ENCODE results near the gene OR10D3. TPM values are rescaled to one million over a fixed set of nuclear protein-coding genes. Genes with fewer than 3 reads are reported as not detected.

The OR10D3 gene
- total and polyA plus RNA-seq, 4 donors: not detected

DNA sequence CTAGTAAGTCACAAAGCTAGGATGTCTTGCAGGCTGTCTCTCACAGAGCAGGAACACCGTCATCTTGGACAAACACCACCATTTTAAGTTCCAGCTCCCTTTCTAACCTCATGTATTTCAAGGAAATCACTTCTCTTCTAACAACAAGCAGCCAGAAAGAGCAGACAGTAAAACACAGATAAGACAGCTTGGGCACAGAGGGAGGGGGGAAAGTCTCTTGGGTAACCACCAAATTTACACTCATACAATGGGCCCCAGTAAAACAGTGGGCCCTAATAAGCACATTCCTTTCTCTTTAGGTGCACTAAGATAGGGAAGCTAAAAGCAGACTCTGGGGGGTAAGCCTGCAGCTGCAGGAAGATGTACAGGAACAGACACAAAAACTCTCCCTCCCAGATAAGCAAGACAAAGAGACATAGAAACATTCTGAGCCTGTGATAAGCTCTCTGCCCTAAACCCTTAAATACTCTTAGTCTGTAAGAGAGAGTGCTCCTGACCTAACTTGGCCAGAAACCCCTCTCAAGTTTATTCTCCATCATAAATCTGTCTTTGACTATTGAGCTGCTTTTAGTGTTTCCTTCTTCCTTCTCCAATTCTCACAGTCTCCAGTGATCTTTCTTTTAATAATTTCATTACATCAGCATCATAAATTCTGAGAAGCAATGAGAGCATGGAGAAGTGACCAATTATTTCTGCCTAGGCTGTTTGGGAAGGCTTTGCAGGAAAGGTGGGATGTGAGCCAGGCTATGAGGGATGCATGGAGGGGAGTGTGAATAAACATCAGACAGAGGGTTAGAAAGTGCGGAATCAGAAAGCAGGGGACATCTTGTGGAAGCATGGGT lies 7.4 kb downstream of the OR10D3 start:
- intact Hi-C loops (cut with DNase I): no loop called here
- no peaks in the 10 kb centered on the region for H3K27me3 ChIP-seq (ENCODE audit: control insufficient read depth in 1 of 2, insufficient read depth in 2 of 2, low read length in 1 of 2)
- peak; percentile 15 for ATAC-seq (ENCODE audit: low FRiP score)
- WGBS, 2 donors: 41 to 51% methylated on average over 2 of the region's 2 CpGs
- H3K27ac ChIP-seq (ENCODE audit: low read depth in 1 of 2, low read length in 2 of 2): no peak overlapping the region
- H3K4me3 ChIP-seq (ENCODE audit: low read length in 2 of 2): no peak overlapping the region
- H3K4me1 ChIP-seq (ENCODE audit: control insufficient read depth in 1 of 2, insufficient read depth in 2 of 2, low read length in 2 of 2): peaks cover 0 to 3% of the 10 kb centered on the region in 2 donors
- no peaks in the 10 kb centered on the region for H3K9me3 ChIP-seq (ENCODE audit: control insufficient read depth, low read length)
- DNase-seq: no peak
- no peaks in the 10 kb centered on the region for H3K36me3 ChIP-seq (ENCODE audit: control insufficient read depth in 1 of 2, insufficient read depth in 2 of 2, low read length in 1 of 2)

DNA sequence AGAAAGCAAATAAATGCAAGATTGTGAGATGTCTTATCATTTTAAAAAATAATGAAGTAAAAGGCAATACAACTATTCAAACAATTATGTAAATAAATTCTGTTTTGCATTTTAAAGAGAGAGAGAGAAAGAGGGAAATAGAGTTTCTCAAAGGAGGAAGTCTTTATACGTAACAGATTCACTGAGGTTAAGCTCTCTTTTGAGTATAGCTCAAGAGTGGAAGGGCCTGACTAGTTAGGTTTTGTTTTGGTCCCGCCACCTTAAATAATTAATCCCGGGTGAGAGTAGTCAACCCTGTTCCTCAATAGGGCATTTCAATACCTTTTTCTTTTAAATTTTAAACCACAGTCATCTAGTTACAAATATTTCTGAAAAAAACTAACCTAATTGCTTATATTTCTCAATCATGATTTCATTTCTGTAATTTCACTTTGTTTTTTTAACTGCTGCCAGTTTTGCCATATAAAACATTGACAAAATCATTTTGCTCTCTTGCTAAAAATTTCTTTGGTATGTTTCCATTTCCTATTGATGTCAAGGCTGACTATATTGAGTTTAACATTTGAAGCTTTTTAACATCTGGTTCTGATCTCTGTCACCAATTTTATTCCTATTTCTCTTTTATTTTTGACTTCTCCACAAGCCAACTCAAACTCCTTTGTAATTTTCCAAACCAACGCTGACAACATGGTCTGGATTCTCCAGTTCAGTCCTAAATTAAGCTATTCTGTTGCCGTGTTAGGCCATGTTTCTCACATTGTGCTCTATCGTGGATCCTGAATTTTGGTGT lies 10.3 kb downstream of the OR10D3 start:
- no peak for DNase-seq
- Histone ChIP-seq H3K36me3 (ENCODE audit: control insufficient read depth in 1 of 2, insufficient read depth in 2 of 2, low read length in 1 of 2) (no peaks in the 10 kb centered on the region), H3K27me3 (ENCODE audit: control insufficient read depth in 1 of 2, insufficient read depth in 2 of 2, low read length in 1 of 2) (no peaks in the 10 kb centered on the region), H3K4me3 (ENCODE audit: low read length in 2 of 2) (no peak overlapping the region), H3K27ac (ENCODE audit: low read depth in 1 of 2, low read length in 2 of 2) (peak overlapping the region in 1 of 2 donors; percentile 95), H3K4me1 (ENCODE audit: control insufficient read depth in 1 of 2, insufficient read depth in 2 of 2, low read length in 2 of 2) (peaks cover 0 to 3% of the 10 kb centered on the region in 2 donors), H3K9me3 (ENCODE audit: control insufficient read depth, low read length) (no peaks in the 10 kb centered on the region)
- ATAC-seq (ENCODE audit: low FRiP score): no peak
- 27 to 46% methylated on average over 6 of the region's 6 CpGs for WGBS, 2 donors
- intact Hi-C loops (cut with DNase I): loop anchor here (2.0 kb wide), 2 partner anchors 85 to 123 kb away; no protein-coding TSS in a partner anchor

DNA sequence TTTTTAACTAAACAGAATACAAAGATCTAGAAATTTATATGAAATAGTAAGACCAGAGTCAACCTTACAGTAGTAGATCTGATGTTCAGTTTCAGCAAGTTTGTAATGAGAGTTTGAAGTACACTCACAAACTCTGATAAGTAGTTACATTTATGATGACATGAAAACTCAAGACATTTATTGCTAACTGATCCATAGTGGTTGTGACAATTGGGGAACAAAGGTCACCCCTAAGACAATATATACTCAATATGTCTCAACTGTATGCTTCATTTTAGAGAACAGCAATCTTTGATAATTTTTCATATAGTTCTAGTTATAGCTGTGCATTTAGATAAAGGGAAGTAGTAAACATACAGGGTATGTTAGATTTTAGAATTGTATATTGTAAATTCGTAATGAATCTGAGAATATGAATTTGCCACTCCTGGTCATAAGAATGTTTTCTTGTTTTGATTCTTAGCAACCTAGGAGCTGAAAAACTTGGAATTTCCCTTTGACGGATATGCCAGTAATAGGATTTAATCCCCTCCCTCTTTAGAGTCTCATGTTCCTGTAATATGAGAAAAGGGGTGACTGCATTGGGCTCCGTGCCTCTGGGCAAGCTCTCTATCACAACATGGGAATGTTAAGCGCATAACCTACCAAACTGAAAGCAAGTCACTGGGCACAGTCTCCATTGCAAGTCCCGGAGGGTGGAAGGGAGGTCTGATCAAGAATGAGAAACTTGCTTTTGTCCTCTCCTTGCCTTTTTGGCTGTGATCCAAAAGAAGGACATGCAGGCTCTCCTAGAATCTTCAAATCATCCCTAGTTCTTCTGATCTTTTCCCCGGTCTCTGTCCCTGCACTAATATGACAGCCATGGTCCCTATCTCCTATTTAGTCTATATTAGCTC lies 11.4 kb downstream of the OR10D3 start:
- Histone ChIP-seq H3K4me3 (ENCODE audit: low read length in 2 of 2) (no peak overlapping the region), H3K27ac (ENCODE audit: low read depth in 1 of 2, low read length in 2 of 2) (peak overlapping the region; percentile 64 to 95), H3K36me3 (ENCODE audit: control insufficient read depth in 1 of 2, insufficient read depth in 2 of 2, low read length in 1 of 2) (no peaks in the 10 kb centered on the region), H3K4me1 (ENCODE audit: control insufficient read depth in 1 of 2, insufficient read depth in 2 of 2, low read length in 2 of 2) (peaks cover 0 to 3% of the 10 kb centered on the region in 2 donors), H3K9me3 (ENCODE audit: control insufficient read depth, low read length) (no peaks in the 10 kb centered on the region), H3K27me3 (ENCODE audit: control insufficient read depth in 1 of 2, insufficient read depth in 2 of 2, low read length in 1 of 2) (no peaks in the 10 kb centered on the region)
- DNase-seq: peak in 1 of 2 donors; percentile 77
- WGBS, 2 donors: 24 to 35% methylated on average over 6 of the region's 6 CpGs
- intact Hi-C loops (cut with DNase I): loop anchor here (2.0 kb wide), 2 partner anchors 86 to 124 kb away; no protein-coding TSS in a partner anchor
- ATAC-seq (ENCODE audit: low FRiP score): peak; percentile 71

DNA sequence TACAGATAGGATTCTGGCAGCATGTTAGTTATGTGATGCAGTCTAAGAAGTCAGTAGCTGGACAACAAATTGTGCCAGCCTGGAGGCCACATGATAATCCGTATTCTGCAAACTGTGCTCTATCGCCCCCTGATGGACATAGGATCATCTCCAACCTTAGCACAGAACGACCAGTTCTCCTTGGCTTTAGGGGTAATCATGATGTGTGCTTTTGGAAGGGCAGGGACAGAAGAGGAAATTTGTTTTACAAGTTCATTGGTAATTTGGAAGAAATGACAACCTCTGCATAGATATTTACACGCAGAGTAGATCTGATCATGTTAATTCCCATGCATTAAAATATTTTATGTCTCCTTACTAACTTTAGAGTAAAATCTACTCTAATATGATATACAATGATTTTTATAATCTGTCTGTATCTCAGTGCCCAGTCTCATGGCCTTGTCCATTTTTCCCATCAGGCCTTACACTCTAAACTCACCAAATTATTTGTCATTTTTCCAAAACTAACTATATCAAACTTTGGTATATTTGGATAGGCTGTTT lies 12.1 kb downstream of the OR10D3 start:
- H3K4me1 ChIP-seq (ENCODE audit: control insufficient read depth in 1 of 2, insufficient read depth in 2 of 2, low read length in 2 of 2): peaks cover 0 to 3% of the 10 kb centered on the region in 2 donors
- H3K27ac ChIP-seq (ENCODE audit: low read depth in 1 of 2, low read length in 2 of 2): peak overlapping the region; percentile 3 to 64
- H3K4me3 ChIP-seq (ENCODE audit: low read length in 2 of 2): no peak overlapping the region
- H3K27me3 ChIP-seq (ENCODE audit: control insufficient read depth in 1 of 2, insufficient read depth in 2 of 2, low read length in 1 of 2): no peaks in the 10 kb centered on the region
- 22 to 30% methylated on average over 4 of the region's 4 CpGs for WGBS, 2 donors
- H3K36me3 ChIP-seq (ENCODE audit: control insufficient read depth in 1 of 2, insufficient read depth in 2 of 2, low read length in 1 of 2): no peaks in the 10 kb centered on the region
- no peaks in the 10 kb centered on the region for H3K9me3 ChIP-seq (ENCODE audit: control insufficient read depth, low read length)
- peak; percentile 85 for ATAC-seq (ENCODE audit: low FRiP score)
- intact Hi-C loops (cut with DNase I): loop anchor here (2.0 kb wide), 2 partner anchors 86 to 124 kb away; no protein-coding TSS in a partner anchor
- DNase-seq: peak in 1 of 2 donors; percentile 72

DNA sequence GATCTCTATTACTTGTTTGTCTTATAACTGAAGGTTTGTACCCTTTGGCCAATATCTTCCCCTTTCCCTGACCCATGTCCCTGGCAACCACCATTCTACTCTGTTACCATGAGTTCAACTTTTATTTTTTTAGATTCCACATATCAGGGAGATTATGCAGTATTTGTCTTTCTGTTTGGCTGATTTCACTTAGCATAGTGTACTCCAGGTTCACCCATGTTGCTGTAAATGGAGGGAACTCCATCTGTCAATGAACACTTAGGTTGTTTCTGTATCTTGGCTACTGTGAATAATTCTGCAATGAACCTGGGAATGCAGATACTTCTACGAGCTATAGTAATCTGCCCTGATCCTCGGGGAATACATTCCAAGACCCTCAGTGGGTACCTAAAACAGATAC lies 14.9 kb downstream of the OR10D3 start:
- H3K27ac ChIP-seq (ENCODE audit: low read depth in 1 of 2, low read length in 2 of 2): no peak overlapping the region
- no peak for DNase-seq
- no peaks in the 10 kb centered on the region for H3K9me3 ChIP-seq (ENCODE audit: control insufficient read depth, low read length)
- no peaks in the 10 kb centered on the region for H3K36me3 ChIP-seq (ENCODE audit: control insufficient read depth in 1 of 2, insufficient read depth in 2 of 2, low read length in 1 of 2)
- WGBS, 2 donors: 80 to 81% methylated on average over 2 of the region's 2 CpGs
- ATAC-seq (ENCODE audit: low FRiP score): no peak
- no peaks in the 10 kb centered on the region for H3K27me3 ChIP-seq (ENCODE audit: control insufficient read depth in 1 of 2, insufficient read depth in 2 of 2, low read length in 1 of 2)
- no peaks in the 10 kb centered on the region for H3K4me1 ChIP-seq (ENCODE audit: control insufficient read depth in 1 of 2, insufficient read depth in 2 of 2, low read length in 2 of 2)
- intact Hi-C loops (cut with DNase I): no loop called here
- no peak overlapping the region for H3K4me3 ChIP-seq (ENCODE audit: low read length in 2 of 2)

DNA sequence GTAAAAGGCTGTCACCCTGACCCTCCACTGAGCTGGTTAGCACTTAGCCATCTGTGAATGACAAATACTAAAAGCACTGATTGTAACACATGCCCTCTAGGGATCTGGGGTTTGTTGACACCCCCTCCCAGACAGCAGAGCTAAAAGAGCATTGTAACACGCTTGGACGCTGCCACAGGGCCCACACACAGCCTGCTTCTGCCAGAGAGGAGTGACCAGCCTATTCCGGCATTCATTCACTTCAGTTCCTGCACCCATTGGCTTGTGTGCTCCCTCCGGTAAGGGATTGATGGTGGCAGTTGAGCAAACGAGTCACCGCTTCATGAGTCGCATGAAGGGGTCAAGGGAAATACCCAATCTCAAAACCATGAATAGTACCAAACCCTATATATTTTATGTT lies 15.8 kb downstream of the OR10D3 start:
- H3K4me3 ChIP-seq (ENCODE audit: low read length in 2 of 2): no peak overlapping the region
- no peak overlapping the region for H3K27ac ChIP-seq (ENCODE audit: low read depth in 1 of 2, low read length in 2 of 2)
- ATAC-seq (ENCODE audit: low FRiP score) (no peak), DNase-seq (no peak)
- no peaks in the 10 kb centered on the region for H3K4me1 ChIP-seq (ENCODE audit: control insufficient read depth in 1 of 2, insufficient read depth in 2 of 2, low read length in 2 of 2)
- H3K36me3 ChIP-seq (ENCODE audit: control insufficient read depth in 1 of 2, insufficient read depth in 2 of 2, low read length in 1 of 2): no peaks in the 10 kb centered on the region
- H3K9me3 ChIP-seq (ENCODE audit: control insufficient read depth, low read length): no peaks in the 10 kb centered on the region
- no peaks in the 10 kb centered on the region for H3K27me3 ChIP-seq (ENCODE audit: control insufficient read depth in 1 of 2, insufficient read depth in 2 of 2, low read length in 1 of 2)
- WGBS, 2 donors: 89 to 95% methylated on average over 7 of the region's 7 CpGs
- intact Hi-C loops (cut with DNase I): no loop called here

DNA sequence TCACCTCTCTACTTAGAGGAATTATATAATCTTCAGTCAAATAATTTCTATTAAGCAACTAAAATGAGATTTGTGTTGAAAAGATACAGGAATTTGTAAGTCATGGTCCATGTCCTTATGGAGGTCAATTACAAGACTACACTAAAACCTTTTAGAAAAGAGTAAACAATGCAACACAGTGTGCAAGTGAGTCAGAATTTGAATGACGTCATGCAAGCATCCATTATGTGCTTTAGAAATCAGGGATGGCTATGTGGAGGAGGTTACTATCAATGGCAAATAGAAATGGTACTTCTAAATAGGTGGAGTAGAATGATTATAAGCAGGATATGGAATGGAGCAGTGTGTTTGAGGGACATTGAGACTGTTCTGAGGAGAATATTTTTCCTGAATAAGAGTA lies 16.6 kb downstream of the OR10D3 start:
- Histone ChIP-seq H3K36me3 (ENCODE audit: control insufficient read depth in 1 of 2, insufficient read depth in 2 of 2, low read length in 1 of 2) (no peaks in the 10 kb centered on the region), H3K4me3 (ENCODE audit: low read length in 2 of 2) (no peak overlapping the region), H3K4me1 (ENCODE audit: control insufficient read depth in 1 of 2, insufficient read depth in 2 of 2, low read length in 2 of 2) (no peaks in the 10 kb centered on the region), H3K9me3 (ENCODE audit: control insufficient read depth, low read length) (no peaks in the 10 kb centered on the region), H3K27me3 (ENCODE audit: control insufficient read depth in 1 of 2, insufficient read depth in 2 of 2, low read length in 1 of 2) (no peaks in the 10 kb centered on the region), H3K27ac (ENCODE audit: low read depth in 1 of 2, low read length in 2 of 2) (no peak overlapping the region)
- no peak for ATAC-seq (ENCODE audit: low FRiP score)
- 71 to 73% methylated on average over 1 of the region's 1 CpG for WGBS, 2 donors
- no peak for DNase-seq
- intact Hi-C loops (cut with DNase I): no loop called here

DNA sequence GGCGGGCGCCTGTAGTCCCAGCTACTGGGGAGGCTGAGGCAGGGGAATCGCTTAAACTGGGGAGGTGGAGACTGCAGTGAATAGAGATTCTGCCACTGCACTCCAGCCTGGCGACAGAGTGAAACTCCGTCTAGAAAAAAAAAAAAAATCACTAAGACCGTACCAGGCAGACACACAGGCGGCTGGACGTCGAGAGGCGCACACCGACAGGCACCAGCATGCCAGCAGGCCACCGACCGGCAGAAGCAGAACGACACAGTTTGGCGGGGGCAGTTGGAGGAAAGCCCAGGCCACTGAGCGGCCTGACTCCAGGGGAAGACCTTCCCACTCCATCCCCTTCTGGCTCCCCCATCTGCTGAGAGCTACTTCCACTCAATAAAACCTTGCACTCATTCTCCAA lies 17.5 kb downstream of the OR10D3 start:
- Histone ChIP-seq H3K4me1 (ENCODE audit: control insufficient read depth in 1 of 2, insufficient read depth in 2 of 2, low read length in 2 of 2) (no peaks in the 10 kb centered on the region), H3K9me3 (ENCODE audit: control insufficient read depth, low read length) (no peaks in the 10 kb centered on the region), H3K27ac (ENCODE audit: low read depth in 1 of 2, low read length in 2 of 2) (no peak overlapping the region), H3K36me3 (ENCODE audit: control insufficient read depth in 1 of 2, insufficient read depth in 2 of 2, low read length in 1 of 2) (no peaks in the 10 kb centered on the region), H3K27me3 (ENCODE audit: control insufficient read depth in 1 of 2, insufficient read depth in 2 of 2, low read length in 1 of 2) (no peaks in the 10 kb centered on the region), H3K4me3 (ENCODE audit: low read length in 2 of 2) (no peak overlapping the region)
- ATAC-seq (ENCODE audit: low FRiP score) (no peak), DNase-seq (no peak)
- WGBS, 2 donors: 95 to 98% methylated on average over 16 of the region's 16 CpGs
- intact Hi-C loops (cut with DNase I): no loop called here

All from aorta (tissue), 5 donors.